ENCODE measurements around the gene AADAC.

DNA sequence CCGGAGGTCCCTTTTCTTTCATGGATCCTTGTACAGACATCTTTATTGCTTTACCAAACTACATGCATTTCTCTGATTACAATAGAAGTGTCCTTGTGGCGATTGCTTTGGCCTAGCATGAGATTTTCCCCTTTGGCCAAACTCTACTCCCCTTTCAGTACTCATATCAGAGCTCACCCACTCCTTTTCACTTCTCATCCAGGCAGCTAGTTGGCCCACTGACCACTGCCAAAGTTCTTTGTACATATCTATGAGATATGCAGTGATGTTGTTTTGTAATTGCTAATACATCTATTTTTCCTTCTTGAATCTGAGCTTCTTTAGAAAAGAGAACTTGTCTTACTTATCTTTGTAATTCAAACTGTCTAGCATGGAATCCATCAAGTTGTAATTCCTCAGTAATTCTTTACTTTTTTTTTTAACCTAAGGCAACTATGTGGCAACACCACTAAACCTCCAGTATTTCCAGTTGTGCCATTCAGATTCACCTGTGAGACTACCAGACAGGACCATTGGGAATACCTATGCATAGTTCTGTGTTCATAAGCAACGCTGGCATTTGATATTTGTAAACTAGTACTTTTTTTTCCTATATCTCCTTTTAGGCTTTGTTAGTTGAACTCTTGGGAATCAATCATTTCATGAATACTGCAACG lies 41.0 kb upstream of the AADAC start:
- TF ChIP-seq, protein P1, sequence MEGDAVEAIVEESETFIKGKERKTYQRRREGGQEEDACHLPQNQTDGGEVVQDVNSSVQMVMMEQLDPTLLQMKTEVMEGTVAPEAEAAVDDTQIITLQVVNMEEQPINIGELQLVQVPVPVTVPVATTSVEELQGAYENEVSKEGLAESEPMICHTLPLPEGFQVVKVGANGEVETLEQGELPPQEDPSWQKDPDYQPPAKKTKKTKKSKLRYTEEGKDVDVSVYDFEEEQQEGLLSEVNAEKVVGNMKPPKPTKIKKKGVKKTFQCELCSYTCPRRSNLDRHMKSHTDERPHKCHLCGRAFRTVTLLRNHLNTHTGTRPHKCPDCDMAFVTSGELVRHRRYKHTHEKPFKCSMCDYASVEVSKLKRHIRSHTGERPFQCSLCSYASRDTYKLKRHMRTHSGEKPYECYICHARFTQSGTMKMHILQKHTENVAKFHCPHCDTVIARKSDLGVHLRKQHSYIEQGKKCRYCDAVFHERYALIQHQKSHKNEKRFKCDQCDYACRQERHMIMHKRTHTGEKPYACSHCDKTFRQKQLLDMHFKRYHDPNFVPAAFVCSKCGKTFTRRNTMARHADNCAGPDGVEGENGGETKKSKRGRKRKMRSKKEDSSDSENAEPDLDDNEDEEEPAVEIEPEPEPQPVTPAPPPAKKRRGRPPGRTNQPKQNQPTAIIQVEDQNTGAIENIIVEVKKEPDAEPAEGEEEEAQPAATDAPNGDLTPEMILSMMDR (IDR thresholded peaks at IDR 0.05; ENCODE audit: poor library complexity) = no peak
- TF ChIP-seq EZH2phosphoT487 (IDR thresholded peaks at IDR 0.05; ENCODE audit: low read depth, severe bottlenecking, unreplicated experiment) = no peak
- no peak for TF ChIP-seq EZH2 (IDR thresholded peaks at IDR 0.05; ENCODE audit: borderline replicate concordance)
